Upper lobe of right lung (tissue), 1 donor: ENCODE results near the gene IRX6. TPM values are rescaled to one million over a fixed set of nuclear protein-coding genes. Genes with fewer than 3 reads are reported as not detected.

Experiments
- ATAC-seq: fragments of 200-7000 bp; cut with Tn5 transposase; one replicate; pipeline ENCODE4 v1.9.1; 2020; ENCODE audit warnings: mild to moderate bottlenecking, moderate library complexity
- DNase-seq: peaks from one replicate; pipeline ENCODE4 v3.0.0-alpha.2; 2020
- H3K27ac ChIP-seq: fragments of 200-600 bp; one replicate; pipeline ENCODE4 v1.8.0; 2022
- H3K27me3 ChIP-seq: fragments of 200-600 bp; one replicate; pipeline ENCODE4 v1.8.0; 2022; ENCODE audit warnings: mild to moderate bottlenecking
- H3K36me3 ChIP-seq: fragments of 200-600 bp; one replicate; pipeline ENCODE4 v1.8.0; 2022
- H3K4me1 ChIP-seq: fragments of 200-600 bp; one replicate; pipeline ENCODE4 v1.8.0; 2022
- H3K4me3 ChIP-seq: fragments of 200-600 bp; one replicate; pipeline ENCODE4 v1.8.0; 2022; ENCODE audit warnings: mild to moderate bottlenecking
- H3K9me3 ChIP-seq: fragments of 200-600 bp; one replicate; pipeline ENCODE4 v1.8.0; 2022
- CTCF ChIP-seq: fragments of 200-600 bp; IDR thresholded peaks from one replicate; pipeline ENCODE4 v1.8.0; 2022; ENCODE audit warnings: antibody characterized with exemption
- intact Hi-C: fragments of 100-400 bp; cut with DNase I; formaldehyde crosslinking; loops from one replicate; pipeline ENCODE4 v1.11.0; 2022
- total RNA-seq: library from RNA; stranded (reverse); fragmentation: NEBNext Ultra II Directional; extraction: Animal tissue kit (Norgen Biotek cat#: 25700); gene quantifications from one replicate; pipeline ENCODE4 v1.2.1, GENCODE V29; 2021
- donor health status: DM: no; HTN: yes; CAD: no; lungs with severe emphysema.

The IRX6 gene
- total RNA-seq, 1 donor from 2014 or later: 13.0 TPM

GRCh38 chr16:55338646-55339045, 14.6 kb downstream of the IRX6 start:
- DNase-seq: no peak
- TF ChIP-seq CTCF: no peak
- ATAC-seq: peak; percentile 26
- Histone ChIP-seq H3K4me1 (no peaks in the 10 kb centered on the region), H3K9me3 (no peaks in the 10 kb centered on the region), H3K27ac (no peak overlapping the region), H3K36me3 (no peaks in the 10 kb centered on the region), H3K27me3 (no peaks in the 10 kb centered on the region), H3K4me3 (no peak overlapping the region)
- intact Hi-C loops: no loop called here

GRCh38 chr16:55340445-55340844, 16.4 kb downstream of the IRX6 start:
- Histone ChIP-seq H3K27ac (no peak overlapping the region), H3K4me1 (no peaks in the 10 kb centered on the region), H3K9me3 (no peaks in the 10 kb centered on the region), H3K4me3 (no peak overlapping the region), H3K36me3 (no peaks in the 10 kb centered on the region), H3K27me3 (no peaks in the 10 kb centered on the region)
- no peak for TF ChIP-seq CTCF
- intact Hi-C loops: no loop called here
- no peak for ATAC-seq
- no peak for DNase-seq

GRCh38 chr16:55341681-55342080, 17.7 kb downstream of the IRX6 start:
- Histone ChIP-seq H3K4me1 (no peaks in the 10 kb centered on the region), H3K4me3 (no peak overlapping the region), H3K9me3 (no peaks in the 10 kb centered on the region), H3K27me3 (no peaks in the 10 kb centered on the region), H3K36me3 (no peaks in the 10 kb centered on the region), H3K27ac (no peak overlapping the region)
- ATAC-seq (no peak), DNase-seq (no peak)
- intact Hi-C loops: no loop called here
- no peak for TF ChIP-seq CTCF

- ATAC-seq (no peak), DNase-seq (no peak)
- Histone ChIP-seq H3K9me3 (no peaks in the 10 kb centered on the region), H3K4me3 (no peak overlapping the region), H3K4me1 (no peaks in the 10 kb centered on the region), H3K36me3 (no peaks in the 10 kb centered on the region), H3K27me3 (no peaks in the 10 kb centered on the region), H3K27ac (no peak overlapping the region)
- no peak for TF ChIP-seq CTCF
- intact Hi-C loops: no loop called here
Measured at GRCh38 chr16:55346475-55346874, 22.5 kb downstream of the IRX6 start.

GRCh38 chr16:55349867-55350266, 25.9 kb downstream of the IRX6 start:
- ATAC-seq: no peak
- intact Hi-C loops: no loop called here

More at GRCh38 chr16:55349867-55350266, 25.9 kb downstream of the IRX6 start:
- Histone ChIP-seq H3K9me3 (no peaks in the 10 kb centered on the region), H3K4me3 (no peak overlapping the region), H3K27me3 (no peaks in the 10 kb centered on the region), H3K27ac (no peak overlapping the region), H3K36me3 (no peaks in the 10 kb centered on the region), H3K4me1 (no peaks in the 10 kb centered on the region)
- TF ChIP-seq CTCF: no peak
- DNase-seq: no peak
